ENCODE measurements around the gene OR6C76.
"Not testable (repeated sequence)": the region's sequence is repeated elsewhere in the genome, so short reads cannot be mapped to it uniquely, and the experiment has no call there.

Gene OR6C76

GRCh38 chr12:55448825-55449224 is 22.8 kb downstream of the OR6C76 start:
- intact Hi-C loops (cut with DNase I), result no loop called here
- no peak for DNase-seq

GRCh38 chr12:55464926-55465325 is 38.9 kb downstream of the OR6C76 start:
- intact Hi-C loops (cut with DNase I); DNase-seq: not testable (repeated sequence)

GRCh38 chr12:55467836-55468235 is 41.8 kb downstream of the OR6C76 start:
- no peak for DNase-seq
- intact Hi-C loops (cut with DNase I), result no loop called here

- DNase-seq, result no peak
- intact Hi-C loops (cut with DNase I), result no loop called here
Measured at GRCh38 chr12:55469291-55469690, 43.2 kb downstream of the OR6C76 start.

- DNase-seq, result no peak
- intact Hi-C loops (cut with DNase I), result no loop called here
Measured at GRCh38 chr12:55470088-55470829, 44.2 kb downstream of the OR6C76 start, which contains the start of gene OR6C70. Gene OR6C70, minus strand, starts transcription at chr12:55470138. Its CDS starts 0 bp downstream, at chr12:55470138.

- DNase-seq, result no peak
- intact Hi-C loops (cut with DNase I), result no loop called here
Measured at GRCh38 chr12:55472264-55472663, 46.2 kb downstream of the OR6C76 start.

Measured in head of caudate nucleus (tissue), 42 donors.